ENCODE results near the gene SPCS1. TPM values are rescaled to one million over a fixed set of nuclear protein-coding genes. Genes with fewer than 3 reads are reported as not detected.

SPCS1 gene
- total RNA-seq, 1 experiment from 2014 or later: 124 TPM

DNA sequence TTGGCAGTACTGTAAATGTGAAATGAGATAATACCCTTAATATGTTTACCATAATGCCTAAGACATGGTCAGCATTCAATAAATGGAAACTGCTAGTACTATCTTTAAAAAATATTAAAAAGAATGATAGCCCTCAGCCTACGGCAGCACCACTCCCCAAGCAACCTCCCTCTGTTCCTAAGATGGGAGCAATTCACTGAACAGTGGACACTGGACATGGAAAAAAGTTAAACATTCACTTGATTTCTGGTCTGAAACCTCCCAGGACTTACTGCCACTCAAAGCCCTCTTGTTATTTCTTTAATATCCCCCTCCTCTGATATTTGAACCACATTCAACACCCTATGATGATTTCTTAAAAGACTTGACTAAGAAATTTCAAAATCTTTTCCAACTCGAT is 37.8 kb downstream of the SPCS1 start:
- DNase-seq (ENCODE audit: low read depth, low spot score) (no peak), ATAC-seq (no peak)
- no peaks in the 10 kb centered on the region for H3K27me3 ChIP-seq (ENCODE audit: insufficient read depth, low read length)
- no TSS peak for BruUV-seq (replicated peaks)
- no peak overlapping the region for H3K9ac ChIP-seq (ENCODE audit: low read length)
- peaks cover 38 to 43% of the 10 kb centered on the region in 2 experiments for H3K36me3 ChIP-seq (ENCODE audit: control insufficient read depth in 1 of 2, insufficient read depth in 2 of 2, low read length in 2 of 2)
- H3K79me2 ChIP-seq (ENCODE audit: insufficient read depth, low read length): no peaks in the 10 kb centered on the region
- H3K4me1 ChIP-seq (ENCODE audit: control insufficient read depth in 1 of 2, insufficient read depth in 2 of 2, low read length in 2 of 2): no peaks in the 10 kb centered on the region
- intact Hi-C loops (cut with micrococcal nuclease): loop anchor here (2.0 to 5.0 kb wide), 4 partner anchors 77 to 314 kb away; no protein-coding TSS in a partner anchor
- no peaks in the 10 kb centered on the region; the same call in 1 of the 2 replicates for H4K20me1 ChIP-seq (ENCODE audit: insufficient read depth)
- H3K27ac ChIP-seq (ENCODE audit: low read depth, low read length): no peak overlapping the region
- POLR2A ChIA-PET: no interaction called here
- CTCF ChIA-PET: interaction anchor here (0.7 kb wide), 1 partner anchor 76 kb away, joined by 3 read pairs; no protein-coding TSS in a partner anchor
- H3K9me3 ChIP-seq (ENCODE audit: control insufficient read depth in 1 of 2, insufficient read depth in 1 of 2, low read depth in 1 of 2, low read length in 2 of 2): no peaks in the 10 kb centered on the region
- no peak overlapping the region for H3K4me3 ChIP-seq (replicated peaks in 1 of 2; ENCODE audit: low read depth in 1 of 2, low read length in 2 of 2)
- no peak overlapping the region for H3K4me2 ChIP-seq (ENCODE audit: low read length)
- RAD21 ChIA-PET (ENCODE audit: low non-redundant PET in 1 of 2, low total read pairs in 2 of 2, uncharacterized antibody in 2 of 2, unreplicated experiment in 2 of 2): no interaction called here
- no peaks in the 10 kb centered on the region for H3K9me2 ChIP-seq (ENCODE audit: insufficient read depth)
- no peak overlapping the region for H2AFZ ChIP-seq (ENCODE audit: low read depth, low read length, poor library complexity, severe bottlenecking)
- TF ChIP-seq ZFX (IDR thresholded peaks at IDR 0.05) (no peak), EGR1 (IDR thresholded peaks at IDR 0.05; ENCODE audit: low read depth) (no peak), RAD21 (IDR thresholded peaks at IDR 0.05; ENCODE audit: low read depth) (no peak), SIN3A (IDR thresholded peaks at IDR 0.05; ENCODE audit: low read depth) (no peak), YY1 (IDR thresholded peaks at IDR 0.05; ENCODE audit: extremely low read depth, insufficient replicate concordance, low read depth, low read length) (no peak), SRF (IDR thresholded peaks at IDR 0.05; ENCODE audit: low read depth) (no peak), EZH2phosphoT487 (IDR thresholded peaks at IDR 0.05; ENCODE audit: borderline replicate concordance) (no peak), POLR2A (IDR thresholded peaks at IDR 0.05; ENCODE audit: borderline replicate concordance, extremely low read depth, insufficient read depth, insufficient read length) (no peak), JUND (IDR thresholded peaks at IDR 0.05) (no peak), POLR2AphosphoS5 (IDR thresholded peaks at IDR 0.05; ENCODE audit: low read depth, low read length) (no peak), TCF7L2 (IDR thresholded peaks at IDR 0.05; ENCODE audit: borderline replicate concordance, extremely low read depth, insufficient read depth, insufficient read length) (no peak), CBX3 (IDR thresholded peaks at IDR 0.05; ENCODE audit: low read depth) (no peak), ZNF274 (IDR thresholded peaks at IDR 0.05; ENCODE audit: low read depth, low read length) (no peak), SP1 (IDR thresholded peaks at IDR 0.05; ENCODE audit: low read depth) (no peak)
- TF ChIP-seq, protein P1, sequence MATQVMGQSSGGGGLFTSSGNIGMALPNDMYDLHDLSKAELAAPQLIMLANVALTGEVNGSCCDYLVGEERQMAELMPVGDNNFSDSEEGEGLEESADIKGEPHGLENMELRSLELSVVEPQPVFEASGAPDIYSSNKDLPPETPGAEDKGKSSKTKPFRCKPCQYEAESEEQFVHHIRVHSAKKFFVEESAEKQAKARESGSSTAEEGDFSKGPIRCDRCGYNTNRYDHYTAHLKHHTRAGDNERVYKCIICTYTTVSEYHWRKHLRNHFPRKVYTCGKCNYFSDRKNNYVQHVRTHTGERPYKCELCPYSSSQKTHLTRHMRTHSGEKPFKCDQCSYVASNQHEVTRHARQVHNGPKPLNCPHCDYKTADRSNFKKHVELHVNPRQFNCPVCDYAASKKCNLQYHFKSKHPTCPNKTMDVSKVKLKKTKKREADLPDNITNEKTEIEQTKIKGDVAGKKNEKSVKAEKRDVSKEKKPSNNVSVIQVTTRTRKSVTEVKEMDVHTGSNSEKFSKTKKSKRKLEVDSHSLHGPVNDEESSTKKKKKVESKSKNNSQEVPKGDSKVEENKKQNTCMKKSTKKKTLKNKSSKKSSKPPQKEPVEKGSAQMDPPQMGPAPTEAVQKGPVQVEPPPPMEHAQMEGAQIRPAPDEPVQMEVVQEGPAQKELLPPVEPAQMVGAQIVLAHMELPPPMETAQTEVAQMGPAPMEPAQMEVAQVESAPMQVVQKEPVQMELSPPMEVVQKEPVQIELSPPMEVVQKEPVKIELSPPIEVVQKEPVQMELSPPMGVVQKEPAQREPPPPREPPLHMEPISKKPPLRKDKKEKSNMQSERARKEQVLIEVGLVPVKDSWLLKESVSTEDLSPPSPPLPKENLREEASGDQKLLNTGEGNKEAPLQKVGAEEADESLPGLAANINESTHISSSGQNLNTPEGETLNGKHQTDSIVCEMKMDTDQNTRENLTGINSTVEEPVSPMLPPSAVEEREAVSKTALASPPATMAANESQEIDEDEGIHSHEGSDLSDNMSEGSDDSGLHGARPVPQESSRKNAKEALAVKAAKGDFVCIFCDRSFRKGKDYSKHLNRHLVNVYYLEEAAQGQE (IDR thresholded peaks at IDR 0.05; ENCODE audit: low read depth): no peak
- TF ChIP-seq, protein P2, sequence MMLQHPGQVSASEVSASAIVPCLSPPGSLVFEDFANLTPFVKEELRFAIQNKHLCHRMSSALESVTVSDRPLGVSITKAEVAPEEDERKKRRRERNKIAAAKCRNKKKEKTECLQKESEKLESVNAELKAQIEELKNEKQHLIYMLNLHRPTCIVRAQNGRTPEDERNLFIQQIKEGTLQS (IDR thresholded peaks at IDR 0.05): no peak
- TF ChIP-seq, protein P3, sequence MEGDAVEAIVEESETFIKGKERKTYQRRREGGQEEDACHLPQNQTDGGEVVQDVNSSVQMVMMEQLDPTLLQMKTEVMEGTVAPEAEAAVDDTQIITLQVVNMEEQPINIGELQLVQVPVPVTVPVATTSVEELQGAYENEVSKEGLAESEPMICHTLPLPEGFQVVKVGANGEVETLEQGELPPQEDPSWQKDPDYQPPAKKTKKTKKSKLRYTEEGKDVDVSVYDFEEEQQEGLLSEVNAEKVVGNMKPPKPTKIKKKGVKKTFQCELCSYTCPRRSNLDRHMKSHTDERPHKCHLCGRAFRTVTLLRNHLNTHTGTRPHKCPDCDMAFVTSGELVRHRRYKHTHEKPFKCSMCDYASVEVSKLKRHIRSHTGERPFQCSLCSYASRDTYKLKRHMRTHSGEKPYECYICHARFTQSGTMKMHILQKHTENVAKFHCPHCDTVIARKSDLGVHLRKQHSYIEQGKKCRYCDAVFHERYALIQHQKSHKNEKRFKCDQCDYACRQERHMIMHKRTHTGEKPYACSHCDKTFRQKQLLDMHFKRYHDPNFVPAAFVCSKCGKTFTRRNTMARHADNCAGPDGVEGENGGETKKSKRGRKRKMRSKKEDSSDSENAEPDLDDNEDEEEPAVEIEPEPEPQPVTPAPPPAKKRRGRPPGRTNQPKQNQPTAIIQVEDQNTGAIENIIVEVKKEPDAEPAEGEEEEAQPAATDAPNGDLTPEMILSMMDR (IDR thresholded peaks at IDR 0.05 in 2 of 3, conservative IDR thresholded peaks at IDR 0.05 in 1 of 3; ENCODE audit: borderline replicate concordance in 1 of 3, insufficient read depth in 1 of 3, low read depth in 2 of 3, low read length in 2 of 3): no peak
